PC-9 (cell line): Measurements from ENCODE around the gene LMLN.

Experiments used
- EZH2 ChIP-seq: fragments of 200-600 bp; sonication (generic); IDR thresholded peaks from 2 replicates; pipeline ENCODE4 v1.8.0; 2017; ENCODE audit warnings: antibody characterized with exemption, low read depth
- TF ChIP-seq, protein P1 (sequence below): fragments of 200-600 bp; sonication (generic); conservative IDR thresholded peaks from 2 replicates; pipeline ENCODE4 v1.6.1; 2017; ENCODE audit warnings: mixed run types, antibody characterized with exemption, mild to moderate bottlenecking, moderate library complexity

GRCh38 chr3:198048445-198048844 lies 88.4 kb downstream of the LMLN start:
- TF ChIP-seq, protein P1, sequence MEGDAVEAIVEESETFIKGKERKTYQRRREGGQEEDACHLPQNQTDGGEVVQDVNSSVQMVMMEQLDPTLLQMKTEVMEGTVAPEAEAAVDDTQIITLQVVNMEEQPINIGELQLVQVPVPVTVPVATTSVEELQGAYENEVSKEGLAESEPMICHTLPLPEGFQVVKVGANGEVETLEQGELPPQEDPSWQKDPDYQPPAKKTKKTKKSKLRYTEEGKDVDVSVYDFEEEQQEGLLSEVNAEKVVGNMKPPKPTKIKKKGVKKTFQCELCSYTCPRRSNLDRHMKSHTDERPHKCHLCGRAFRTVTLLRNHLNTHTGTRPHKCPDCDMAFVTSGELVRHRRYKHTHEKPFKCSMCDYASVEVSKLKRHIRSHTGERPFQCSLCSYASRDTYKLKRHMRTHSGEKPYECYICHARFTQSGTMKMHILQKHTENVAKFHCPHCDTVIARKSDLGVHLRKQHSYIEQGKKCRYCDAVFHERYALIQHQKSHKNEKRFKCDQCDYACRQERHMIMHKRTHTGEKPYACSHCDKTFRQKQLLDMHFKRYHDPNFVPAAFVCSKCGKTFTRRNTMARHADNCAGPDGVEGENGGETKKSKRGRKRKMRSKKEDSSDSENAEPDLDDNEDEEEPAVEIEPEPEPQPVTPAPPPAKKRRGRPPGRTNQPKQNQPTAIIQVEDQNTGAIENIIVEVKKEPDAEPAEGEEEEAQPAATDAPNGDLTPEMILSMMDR = no peak
- no peak for TF ChIP-seq EZH2
